Measurements from ENCODE around the gene FGD6.
A peak's percentile ranks its signal among the peaks of the same experiment; 100 is the strongest.

The FGD6 gene

DNA sequence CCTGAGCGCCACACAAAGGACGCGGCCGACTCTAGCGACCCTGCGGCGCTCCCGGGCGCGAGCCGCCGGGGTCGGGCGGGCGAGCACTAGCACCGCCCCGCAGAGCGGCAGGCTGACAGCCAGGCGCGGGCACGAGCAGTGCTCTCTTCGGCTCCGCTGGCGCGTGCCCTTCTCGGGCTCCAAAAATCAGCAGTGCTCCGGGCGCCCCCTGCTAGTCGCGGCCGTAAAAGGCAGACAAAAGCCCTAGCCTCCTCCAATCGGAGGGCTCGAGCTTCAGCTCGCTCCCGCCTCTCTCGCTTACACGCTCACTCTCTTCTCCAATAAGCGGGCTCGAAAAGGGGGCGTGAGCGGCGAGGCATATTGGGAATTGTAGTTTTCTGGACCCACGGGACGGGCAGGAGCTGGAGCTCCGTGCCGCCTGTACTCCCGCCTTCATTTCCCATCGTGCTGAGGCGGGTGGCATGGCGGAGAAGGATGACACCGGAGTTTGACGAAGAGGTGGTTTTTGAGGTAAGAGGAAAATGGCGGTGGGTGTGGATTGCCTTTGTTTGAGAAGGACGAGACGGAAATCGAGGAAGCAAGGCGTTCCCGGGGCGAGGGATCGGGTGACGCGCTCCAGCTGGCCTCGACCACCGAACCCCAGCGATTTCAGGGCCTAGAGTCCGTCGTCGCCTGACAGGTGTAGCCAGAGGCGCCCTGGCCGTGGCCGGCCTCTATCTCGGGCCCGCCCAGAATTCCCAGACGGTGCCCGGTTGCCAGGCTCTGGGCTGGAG, at the start of gene FGD6, which contains the start of gene VEZT:
TSS of gene FGD6 (minus strand) at position 91 of the 773 bp plus-strand sequence. CDS start 227 bp downstream, outside the sequence.
TSS of gene VEZT (plus strand) at position 431 of the 773 bp plus-strand sequence. CDS start at position 475, 44 bp downstream.
- TF ChIP-seq, protein P1, sequence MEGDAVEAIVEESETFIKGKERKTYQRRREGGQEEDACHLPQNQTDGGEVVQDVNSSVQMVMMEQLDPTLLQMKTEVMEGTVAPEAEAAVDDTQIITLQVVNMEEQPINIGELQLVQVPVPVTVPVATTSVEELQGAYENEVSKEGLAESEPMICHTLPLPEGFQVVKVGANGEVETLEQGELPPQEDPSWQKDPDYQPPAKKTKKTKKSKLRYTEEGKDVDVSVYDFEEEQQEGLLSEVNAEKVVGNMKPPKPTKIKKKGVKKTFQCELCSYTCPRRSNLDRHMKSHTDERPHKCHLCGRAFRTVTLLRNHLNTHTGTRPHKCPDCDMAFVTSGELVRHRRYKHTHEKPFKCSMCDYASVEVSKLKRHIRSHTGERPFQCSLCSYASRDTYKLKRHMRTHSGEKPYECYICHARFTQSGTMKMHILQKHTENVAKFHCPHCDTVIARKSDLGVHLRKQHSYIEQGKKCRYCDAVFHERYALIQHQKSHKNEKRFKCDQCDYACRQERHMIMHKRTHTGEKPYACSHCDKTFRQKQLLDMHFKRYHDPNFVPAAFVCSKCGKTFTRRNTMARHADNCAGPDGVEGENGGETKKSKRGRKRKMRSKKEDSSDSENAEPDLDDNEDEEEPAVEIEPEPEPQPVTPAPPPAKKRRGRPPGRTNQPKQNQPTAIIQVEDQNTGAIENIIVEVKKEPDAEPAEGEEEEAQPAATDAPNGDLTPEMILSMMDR (IDR thresholded peaks at IDR 0.05), result peak; percentile 89
- H3K27me3 ChIP-seq, result peaks cover 12% of the 10 kb centered on the region
- peak within 1 kb of the TSS; percentile 81 to 92 for H3K4me3 ChIP-seq (ENCODE audit: low read depth in 1 of 2, low read length in 1 of 2)
- peak within 1 kb of the TSS; percentile 77 for H3K27ac ChIP-seq
- H3K36me3 ChIP-seq, result no peaks in the 10 kb centered on the region
- H3K4me1 ChIP-seq (ENCODE audit: control insufficient read depth in 1 of 2, insufficient read depth in 1 of 2, low read depth in 1 of 2, low read length in 1 of 2), result peaks cover 19 to 29% of the 10 kb centered on the region in 2 experiments
- H3K9me3 ChIP-seq, result no peaks in the 10 kb centered on the region

GRCh38 chr12:95266254-95266653, 49.0 kb upstream of the FGD6 start:
- H3K27ac ChIP-seq, result no peak overlapping the region
- peaks cover 18% of the 10 kb centered on the region for H3K36me3 ChIP-seq
- TF ChIP-seq, protein P1 (IDR thresholded peaks at IDR 0.05), result no peak
- H3K4me1 ChIP-seq (ENCODE audit: control insufficient read depth in 1 of 2, insufficient read depth in 1 of 2, low read depth in 1 of 2, low read length in 1 of 2), result peaks cover 0 to 3% of the 10 kb centered on the region in 2 experiments
- H3K4me3 ChIP-seq (ENCODE audit: low read depth in 1 of 2, low read length in 1 of 2), result no peak overlapping the region
- no peaks in the 10 kb centered on the region for H3K27me3 ChIP-seq
- no peaks in the 10 kb centered on the region for H3K9me3 ChIP-seq

- H3K9me3 ChIP-seq, result no peaks in the 10 kb centered on the region
- H3K27ac ChIP-seq, result no peak overlapping the region
- H3K4me3 ChIP-seq (ENCODE audit: low read depth in 1 of 2, low read length in 1 of 2), result no peak overlapping the region
- H3K4me1 ChIP-seq (ENCODE audit: control insufficient read depth in 1 of 2, insufficient read depth in 1 of 2, low read depth in 1 of 2, low read length in 1 of 2), result peaks cover 0 to 3% of the 10 kb centered on the region in 2 experiments
- H3K36me3 ChIP-seq, result peaks cover 18% of the 10 kb centered on the region
- TF ChIP-seq, protein P1 (IDR thresholded peaks at IDR 0.05), result no peak
- H3K27me3 ChIP-seq, result no peaks in the 10 kb centered on the region
Observed at GRCh38 chr12:95265765-95266164, 48.5 kb upstream of the FGD6 start.

GRCh38 chr12:95262808-95263207, 45.5 kb upstream of the FGD6 start:
- H3K9me3 ChIP-seq, result no peaks in the 10 kb centered on the region
- TF ChIP-seq, protein P1 (IDR thresholded peaks at IDR 0.05), result no peak
- H3K27ac ChIP-seq, result no peak overlapping the region
- H3K4me1 ChIP-seq (ENCODE audit: control insufficient read depth in 1 of 2, insufficient read depth in 1 of 2, low read depth in 1 of 2, low read length in 1 of 2), result peaks cover 0 to 3% of the 10 kb centered on the region in 2 experiments
- H3K36me3 ChIP-seq, result peaks cover 22% of the 10 kb centered on the region
- no peak overlapping the region for H3K4me3 ChIP-seq (ENCODE audit: low read depth in 1 of 2, low read length in 1 of 2)
- no peaks in the 10 kb centered on the region for H3K27me3 ChIP-seq

DNA sequence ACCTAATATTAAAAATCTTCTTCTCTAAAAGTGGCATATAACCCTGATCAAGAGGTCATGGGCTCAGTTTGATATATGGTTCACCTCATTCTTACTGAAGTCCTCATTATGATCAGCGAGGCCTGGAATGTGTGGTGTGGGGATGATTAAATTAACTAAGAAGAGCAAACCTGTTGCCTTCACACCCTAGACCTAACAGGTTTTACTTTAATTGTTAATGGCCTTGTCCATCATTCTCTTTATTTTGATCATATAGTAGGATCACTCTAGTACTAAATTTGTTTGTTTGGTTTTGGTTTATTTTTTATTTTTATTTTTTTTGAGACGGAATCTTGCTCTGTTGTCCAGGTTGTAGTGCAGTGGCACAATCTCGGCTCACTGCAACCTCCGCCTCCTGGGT, 43.8 kb upstream of the FGD6 start:
- TF ChIP-seq, protein P1 (IDR thresholded peaks at IDR 0.05), result no peak
- no peak overlapping the region for H3K4me3 ChIP-seq (ENCODE audit: low read depth in 1 of 2, low read length in 1 of 2)
- no peaks in the 10 kb centered on the region for H3K9me3 ChIP-seq
- H3K4me1 ChIP-seq (ENCODE audit: control insufficient read depth in 1 of 2, insufficient read depth in 1 of 2, low read depth in 1 of 2, low read length in 1 of 2), result peaks cover 0 to 3% of the 10 kb centered on the region in 2 experiments
- peaks cover 12% of the 10 kb centered on the region for H3K36me3 ChIP-seq
- no peaks in the 10 kb centered on the region for H3K27me3 ChIP-seq
- H3K27ac ChIP-seq, result no peak overlapping the region

Measured in neutrophil (primary cell).